Neural crest cell (in vitro differentiated cells): ENCODE results near the gene ATOX1. TPM values are rescaled to one million over a fixed set of nuclear protein-coding genes. Genes with fewer than 3 reads are reported as not detected.
A peak's percentile ranks its signal among the peaks of the same experiment; 100 is the strongest.
"Not testable (repeated sequence)": the region's sequence is repeated elsewhere in the genome, so short reads cannot be mapped to it uniquely, and the experiment has no call there.

Experiments used
- DNase-seq: peaks from one replicate; pipeline ENCODE4 v3.0.0; 2021; ENCODE audit warnings: low read depth, mixed read lengths, low spot score
- H3K27ac Mint-ChIP-seq: one replicate; pipeline ENCODE4 v1.8.0; 2021; ENCODE audit warnings: mild to moderate bottlenecking, mixed read lengths; ENCODE audit not compliant: unreplicated experiment
- H3K27me3 Mint-ChIP-seq: 2 replicates; pipeline ENCODE4 v1.8.0; 2021; ENCODE audit warnings: low read depth, mild to moderate bottlenecking, mixed read lengths
- H3K36me3 Mint-ChIP-seq: 2 replicates; pipeline ENCODE4 v1.8.0; 2021; ENCODE audit warnings: low read depth, mild to moderate bottlenecking, mixed read lengths
- H3K4me1 Mint-ChIP-seq: 2 replicates; pipeline ENCODE4 v1.8.0; 2021; ENCODE audit warnings: mixed read lengths
- H3K4me3 Mint-ChIP-seq: one replicate; pipeline ENCODE4 v1.8.0; 2021; ENCODE audit warnings: mild to moderate bottlenecking, mixed read lengths
- H3K9me3 Mint-ChIP-seq: 2 replicates; pipeline ENCODE4 v1.8.0; 2021; ENCODE audit warnings: mixed read lengths
- total RNA-seq: library from RNA; stranded (reverse); gene quantifications from 2 replicates; pipeline ENCODE4 v1.2.1, GENCODE V29; 2021
- TF ChIP-seq, protein P1 (sequence below): fragments of 200-600 bp; sonication (generic); conservative IDR thresholded peaks from 2 replicates; pipeline ENCODE4 v1.5.0; 2021; ENCODE audit warnings: antibody characterized with exemption, mild to moderate bottlenecking

The ATOX1 gene
- total RNA-seq, 1 donor from 2014 or later: 84.6 TPM

DNA sequence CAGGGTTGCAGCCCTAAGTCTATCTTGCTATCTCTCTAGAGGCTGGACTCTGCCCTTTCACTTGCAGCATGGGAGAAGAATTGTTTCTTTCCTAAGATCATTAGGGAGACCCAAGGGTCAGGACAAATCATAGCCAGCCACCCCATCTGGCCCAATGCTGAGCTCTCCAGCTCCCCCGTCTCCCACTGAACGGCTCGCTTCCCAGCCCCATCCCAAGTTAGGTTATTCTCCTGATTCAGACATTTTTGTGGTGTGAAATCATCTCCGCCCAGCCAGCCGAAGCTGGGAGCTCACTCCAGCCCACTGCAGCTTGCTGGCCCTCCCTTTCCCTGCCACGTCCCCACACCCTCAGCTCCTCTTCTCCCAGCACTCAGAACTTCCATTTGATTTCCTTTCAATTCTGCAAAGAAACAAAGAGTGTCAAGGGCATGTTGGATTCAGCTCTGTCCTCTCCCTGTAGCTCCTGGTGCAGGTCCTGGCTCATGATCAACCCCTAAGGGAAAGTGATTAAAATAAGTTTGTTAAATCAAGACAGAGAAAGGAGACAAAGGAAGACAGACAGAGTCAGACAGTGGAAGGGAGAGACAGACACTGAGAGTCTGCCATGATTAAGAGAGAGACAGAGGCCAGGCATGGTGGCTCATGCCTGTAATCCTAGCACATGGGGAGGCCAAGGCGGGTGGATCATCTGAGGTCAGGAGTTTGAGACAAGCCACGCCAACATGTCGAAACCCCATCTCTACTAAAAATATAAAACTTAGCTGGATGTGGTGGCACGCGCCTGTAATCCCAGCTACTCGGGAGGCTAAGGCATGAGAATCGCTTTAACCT is 59.1 kb downstream of the ATOX1 start:
- H3K36me3 Mint-ChIP-seq: no peaks in the 10 kb centered on the region
- H3K4me1 Mint-ChIP-seq: peaks cover 59% of the 10 kb centered on the region
- TF ChIP-seq, protein P1, sequence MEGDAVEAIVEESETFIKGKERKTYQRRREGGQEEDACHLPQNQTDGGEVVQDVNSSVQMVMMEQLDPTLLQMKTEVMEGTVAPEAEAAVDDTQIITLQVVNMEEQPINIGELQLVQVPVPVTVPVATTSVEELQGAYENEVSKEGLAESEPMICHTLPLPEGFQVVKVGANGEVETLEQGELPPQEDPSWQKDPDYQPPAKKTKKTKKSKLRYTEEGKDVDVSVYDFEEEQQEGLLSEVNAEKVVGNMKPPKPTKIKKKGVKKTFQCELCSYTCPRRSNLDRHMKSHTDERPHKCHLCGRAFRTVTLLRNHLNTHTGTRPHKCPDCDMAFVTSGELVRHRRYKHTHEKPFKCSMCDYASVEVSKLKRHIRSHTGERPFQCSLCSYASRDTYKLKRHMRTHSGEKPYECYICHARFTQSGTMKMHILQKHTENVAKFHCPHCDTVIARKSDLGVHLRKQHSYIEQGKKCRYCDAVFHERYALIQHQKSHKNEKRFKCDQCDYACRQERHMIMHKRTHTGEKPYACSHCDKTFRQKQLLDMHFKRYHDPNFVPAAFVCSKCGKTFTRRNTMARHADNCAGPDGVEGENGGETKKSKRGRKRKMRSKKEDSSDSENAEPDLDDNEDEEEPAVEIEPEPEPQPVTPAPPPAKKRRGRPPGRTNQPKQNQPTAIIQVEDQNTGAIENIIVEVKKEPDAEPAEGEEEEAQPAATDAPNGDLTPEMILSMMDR: no peak
- H3K27ac Mint-ChIP-seq: peak overlapping the region; percentile 97
- H3K9me3 Mint-ChIP-seq: no peaks in the 10 kb centered on the region
- H3K4me3 Mint-ChIP-seq: peak overlapping the region; percentile 3
- DNase-seq: no peak
- H3K27me3 Mint-ChIP-seq: no peaks in the 10 kb centered on the region

DNA sequence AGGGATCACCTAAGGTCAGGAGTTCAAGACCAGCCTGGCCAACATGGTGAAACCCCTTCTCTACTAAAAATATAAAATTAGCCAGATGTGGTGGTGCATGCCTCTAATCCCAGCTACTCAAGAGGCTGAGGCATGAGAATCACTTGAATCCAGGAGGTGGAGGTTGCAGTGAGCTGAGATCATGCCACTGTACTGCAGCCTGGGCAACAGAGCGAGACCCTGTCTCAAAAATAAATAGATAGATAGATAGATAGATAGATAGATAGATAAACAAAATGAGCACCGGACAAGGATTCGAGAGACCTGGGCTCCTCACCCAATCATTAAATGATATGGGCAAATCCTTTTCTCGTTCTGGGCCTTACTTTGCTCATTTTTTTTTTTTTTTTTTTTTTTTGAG is 60.4 kb downstream of the ATOX1 start:
- not testable (repeated sequence) for DNase-seq, H3K4me3 Mint-ChIP-seq, H3K36me3 Mint-ChIP-seq, H3K9me3 Mint-ChIP-seq, H3K27ac Mint-ChIP-seq, H3K27me3 Mint-ChIP-seq
- H3K4me1 Mint-ChIP-seq: peaks cover 62% of the 10 kb centered on the region

DNA sequence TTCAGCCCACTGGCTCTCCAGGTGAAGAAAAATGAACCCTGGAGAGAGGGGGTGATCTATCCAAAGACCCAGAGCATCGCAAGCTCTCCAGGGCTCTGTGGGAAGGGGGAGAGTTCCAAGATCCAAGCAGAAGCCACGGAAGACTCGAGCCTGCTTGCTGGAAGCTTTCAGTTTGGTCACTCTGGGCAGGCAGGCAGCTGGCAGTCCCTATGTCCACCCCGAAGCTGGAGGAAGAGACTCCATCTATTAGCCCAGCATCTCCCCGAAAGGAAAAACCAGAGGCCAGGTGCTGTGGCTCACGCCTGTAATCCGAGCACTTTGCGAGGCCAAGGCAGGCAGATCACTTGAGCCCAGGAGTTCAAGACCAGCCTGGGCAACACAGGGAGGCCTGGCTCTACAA is 61.0 kb downstream of the ATOX1 start:
- TF ChIP-seq, protein P1: no peak
- no peaks in the 10 kb centered on the region for H3K36me3 Mint-ChIP-seq
- no peak overlapping the region for H3K27ac Mint-ChIP-seq
- no peak for DNase-seq
- H3K27me3 Mint-ChIP-seq: no peaks in the 10 kb centered on the region
- peaks cover 62% of the 10 kb centered on the region for H3K4me1 Mint-ChIP-seq
- H3K9me3 Mint-ChIP-seq: no peaks in the 10 kb centered on the region
- H3K4me3 Mint-ChIP-seq: no peak overlapping the region

DNA sequence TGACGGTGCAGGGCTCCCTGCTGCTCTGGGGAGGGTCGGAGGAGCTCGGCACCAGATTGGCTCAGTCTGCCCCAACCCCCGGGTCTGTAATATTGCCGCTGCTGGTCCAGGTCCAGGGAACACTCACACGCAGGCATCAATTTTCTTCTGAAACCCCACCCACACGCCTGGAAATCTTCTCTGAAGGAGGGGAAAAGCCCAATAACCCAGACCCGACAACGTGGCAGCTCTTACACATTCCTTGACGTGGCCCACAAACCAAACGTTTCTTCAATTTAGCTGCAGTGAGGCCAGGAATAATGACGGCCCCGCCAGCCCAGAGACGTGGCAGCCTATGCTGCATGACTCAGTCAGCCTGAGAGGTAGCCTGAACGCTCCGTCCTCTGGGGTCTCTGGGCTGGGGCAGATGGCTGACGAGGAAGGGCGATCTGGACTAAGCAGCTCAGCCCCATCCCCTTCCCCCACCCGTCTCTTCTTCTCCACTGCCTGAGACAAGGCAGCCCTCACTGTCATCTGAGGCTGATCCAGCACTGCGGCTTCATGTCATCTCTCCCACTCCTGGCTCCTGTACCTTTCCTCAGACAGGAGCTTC is 61.9 kb downstream of the ATOX1 start:
- no peaks in the 10 kb centered on the region for H3K36me3 Mint-ChIP-seq
- DNase-seq: no peak
- H3K27ac Mint-ChIP-seq: peak overlapping the region; percentile 98
- peaks cover 64% of the 10 kb centered on the region for H3K4me1 Mint-ChIP-seq
- no peaks in the 10 kb centered on the region for H3K27me3 Mint-ChIP-seq
- TF ChIP-seq, protein P1: no peak
- peak overlapping the region; percentile 17 for H3K4me3 Mint-ChIP-seq
- no peaks in the 10 kb centered on the region for H3K9me3 Mint-ChIP-seq

DNA sequence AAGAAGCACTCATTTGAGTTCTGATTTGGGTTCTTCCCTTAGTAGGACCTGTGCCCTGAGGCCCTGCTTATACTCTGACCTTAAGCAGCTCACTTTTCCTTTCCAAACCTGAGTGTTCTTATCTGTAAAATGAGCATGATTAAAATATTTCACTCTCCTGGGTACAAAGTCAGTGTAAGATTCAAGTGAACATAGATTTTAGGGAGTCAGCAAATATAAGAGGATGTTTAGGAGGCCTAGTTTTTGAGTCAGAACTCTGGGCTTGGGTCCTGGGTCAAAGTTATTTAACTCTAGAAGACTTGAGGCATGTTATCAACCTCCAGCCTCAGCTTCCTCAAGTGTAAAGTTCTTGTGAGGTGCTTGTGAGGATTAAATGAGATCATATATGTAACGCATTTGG is 63.0 kb downstream of the ATOX1 start:
- Mint-ChIP-seq H3K9me3 (no peaks in the 10 kb centered on the region), H3K36me3 (no peaks in the 10 kb centered on the region), H3K27me3 (no peaks in the 10 kb centered on the region), H3K4me1 (peaks cover 59% of the 10 kb centered on the region), H3K4me3 (no peak overlapping the region), H3K27ac (no peak overlapping the region)
- TF ChIP-seq, protein P1: no peak
- DNase-seq: no peak

DNA sequence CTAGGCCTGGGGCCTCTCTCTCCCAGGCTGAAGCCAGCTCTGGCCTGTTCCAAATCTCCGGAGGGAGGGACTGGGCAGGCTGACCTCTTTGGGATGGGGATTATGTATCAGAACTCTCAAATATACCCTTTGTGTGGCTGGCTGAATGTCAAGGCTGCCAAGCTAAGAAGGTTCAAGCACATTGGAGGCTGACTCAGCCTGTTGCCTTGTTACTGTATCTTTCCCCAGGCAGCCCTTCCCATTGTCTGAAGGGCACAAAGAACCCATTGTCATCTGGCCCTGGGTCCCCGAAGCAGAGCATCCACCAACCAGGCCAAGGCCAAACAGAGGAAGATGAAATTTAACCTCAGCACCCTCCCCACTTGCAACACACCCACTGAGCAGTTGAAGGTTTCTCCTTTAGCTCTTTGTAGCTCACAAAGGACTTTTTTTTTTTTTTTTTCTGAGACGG is 64.4 kb downstream of the ATOX1 start:
- TF ChIP-seq, protein P1: no peak
- H3K9me3 Mint-ChIP-seq: no peaks in the 10 kb centered on the region
- H3K27me3 Mint-ChIP-seq: no peaks in the 10 kb centered on the region
- H3K4me3 Mint-ChIP-seq: peak overlapping the region; percentile 76
- no peaks in the 10 kb centered on the region for H3K36me3 Mint-ChIP-seq
- H3K27ac Mint-ChIP-seq: peak overlapping the region; percentile 83
- H3K4me1 Mint-ChIP-seq: peaks cover 51% of the 10 kb centered on the region
- DNase-seq: no peak
